NCI-H2171 (cell line): ENCODE data around the gene SNX1.

Source experiments
- DNase-seq: peaks from one replicate; lab custom pipeline; 2025; lab: John Stamatoyannopoulos, UW

SNX1 gene

GRCh38 chr15:64164436-64164835 lies 68.7 kb downstream of the SNX1 start:
- DNase-seq, result no peak

- no peak for DNase-seq
These were observed 70.5 kb downstream of the SNX1 start for GRCh38 chr15:64166102-64166890.

- peak; percentile 70 for DNase-seq
These were observed 84.5 kb downstream of the SNX1 start for GRCh38 chr15:64180235-64180824.

- DNase-seq, result no peak
These were observed 87.1 kb downstream of the SNX1 start for GRCh38 chr15:64182859-64183370.

GRCh38 chr15:64185146-64185911 lies 89.5 kb downstream of the SNX1 start:
- DNase-seq, result no peak

- no peak for DNase-seq
These were observed 91.8 kb downstream of the SNX1 start for GRCh38 chr15:64187396-64188191.
